ENCODE measurements around the gene ZRSR2. TPM values are rescaled to one million over a fixed set of nuclear protein-coding genes. Genes with fewer than 3 reads are reported as not detected.
A peak's percentile ranks its signal among the peaks of the same experiment; 100 is the strongest.
"Not testable (repeated sequence)": the region's sequence is repeated elsewhere in the genome, so short reads cannot be mapped to it uniquely, and the experiment has no call there.

Gene ZRSR2
- total RNA-seq, 1 donor from 2014 or later = 19.3 TPM

DNA sequence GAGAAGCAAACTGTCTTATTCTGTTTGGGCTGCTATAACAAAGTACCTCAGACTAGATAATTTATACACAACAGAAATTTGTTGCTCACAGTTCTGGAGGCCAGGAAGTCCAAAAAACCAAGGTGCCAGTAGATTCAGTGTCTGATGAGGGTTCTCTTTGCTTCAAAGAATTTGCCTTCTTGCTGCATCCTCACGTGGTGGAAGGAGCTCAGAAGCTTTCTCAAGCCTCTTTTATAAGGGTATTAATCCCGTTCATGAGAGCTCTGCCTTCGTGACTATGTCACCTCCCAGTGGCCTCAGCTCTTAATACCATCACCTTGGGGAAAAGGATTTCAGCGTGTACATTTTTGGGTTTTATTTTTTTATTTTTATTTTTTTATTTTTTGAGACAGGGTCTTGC, 32.1 kb upstream of the ZRSR2 start:
- Mint-ChIP-seq H3K9me3 (ENCODE audit: low read depth) (no peaks in the 10 kb centered on the region), H3K27me3 (peaks cover 19% of the 10 kb centered on the region), H3K36me3 (ENCODE audit: insufficient read depth) (peaks cover 3% of the 10 kb centered on the region), H3K4me3 (ENCODE audit: low read depth) (no peak overlapping the region), H3K4me1 (ENCODE audit: low read depth) (peaks cover 4% of the 10 kb centered on the region), H3K27ac (no peak overlapping the region)
- no peak for DNase-seq (ENCODE audit: low spot score, unreplicated experiment)
- TF ChIP-seq, protein P1, sequence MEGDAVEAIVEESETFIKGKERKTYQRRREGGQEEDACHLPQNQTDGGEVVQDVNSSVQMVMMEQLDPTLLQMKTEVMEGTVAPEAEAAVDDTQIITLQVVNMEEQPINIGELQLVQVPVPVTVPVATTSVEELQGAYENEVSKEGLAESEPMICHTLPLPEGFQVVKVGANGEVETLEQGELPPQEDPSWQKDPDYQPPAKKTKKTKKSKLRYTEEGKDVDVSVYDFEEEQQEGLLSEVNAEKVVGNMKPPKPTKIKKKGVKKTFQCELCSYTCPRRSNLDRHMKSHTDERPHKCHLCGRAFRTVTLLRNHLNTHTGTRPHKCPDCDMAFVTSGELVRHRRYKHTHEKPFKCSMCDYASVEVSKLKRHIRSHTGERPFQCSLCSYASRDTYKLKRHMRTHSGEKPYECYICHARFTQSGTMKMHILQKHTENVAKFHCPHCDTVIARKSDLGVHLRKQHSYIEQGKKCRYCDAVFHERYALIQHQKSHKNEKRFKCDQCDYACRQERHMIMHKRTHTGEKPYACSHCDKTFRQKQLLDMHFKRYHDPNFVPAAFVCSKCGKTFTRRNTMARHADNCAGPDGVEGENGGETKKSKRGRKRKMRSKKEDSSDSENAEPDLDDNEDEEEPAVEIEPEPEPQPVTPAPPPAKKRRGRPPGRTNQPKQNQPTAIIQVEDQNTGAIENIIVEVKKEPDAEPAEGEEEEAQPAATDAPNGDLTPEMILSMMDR (IDR thresholded peaks at IDR 0.05; ENCODE audit: unreplicated experiment) = no peak

DNA sequence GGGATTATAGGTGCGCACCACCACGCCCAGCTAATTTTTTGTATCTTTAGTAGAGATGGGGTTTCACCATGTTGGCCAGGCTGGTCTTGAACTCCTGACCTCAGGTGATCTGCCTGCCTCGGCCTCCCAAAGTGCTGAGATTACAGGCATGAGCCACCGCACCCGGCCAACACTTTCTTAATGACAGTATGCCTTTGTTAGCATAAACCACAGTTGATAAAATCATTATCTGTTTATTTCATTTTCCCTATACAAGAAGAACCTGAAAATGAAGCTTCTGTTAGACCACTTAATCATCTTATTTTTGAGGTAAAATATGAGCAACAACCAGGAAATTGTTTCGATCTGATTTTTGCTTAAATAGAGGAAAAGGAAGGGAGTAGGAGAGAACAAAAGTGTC, 30.4 kb upstream of the ZRSR2 start:
- peaks cover 19% of the 10 kb centered on the region for H3K27me3 Mint-ChIP-seq
- not testable (repeated sequence) for H3K27ac Mint-ChIP-seq; DNase-seq (ENCODE audit: low spot score, unreplicated experiment); H3K36me3 Mint-ChIP-seq (ENCODE audit: insufficient read depth); H3K4me3 Mint-ChIP-seq (ENCODE audit: low read depth); H3K4me1 Mint-ChIP-seq (ENCODE audit: low read depth); H3K9me3 Mint-ChIP-seq (ENCODE audit: low read depth)

DNA sequence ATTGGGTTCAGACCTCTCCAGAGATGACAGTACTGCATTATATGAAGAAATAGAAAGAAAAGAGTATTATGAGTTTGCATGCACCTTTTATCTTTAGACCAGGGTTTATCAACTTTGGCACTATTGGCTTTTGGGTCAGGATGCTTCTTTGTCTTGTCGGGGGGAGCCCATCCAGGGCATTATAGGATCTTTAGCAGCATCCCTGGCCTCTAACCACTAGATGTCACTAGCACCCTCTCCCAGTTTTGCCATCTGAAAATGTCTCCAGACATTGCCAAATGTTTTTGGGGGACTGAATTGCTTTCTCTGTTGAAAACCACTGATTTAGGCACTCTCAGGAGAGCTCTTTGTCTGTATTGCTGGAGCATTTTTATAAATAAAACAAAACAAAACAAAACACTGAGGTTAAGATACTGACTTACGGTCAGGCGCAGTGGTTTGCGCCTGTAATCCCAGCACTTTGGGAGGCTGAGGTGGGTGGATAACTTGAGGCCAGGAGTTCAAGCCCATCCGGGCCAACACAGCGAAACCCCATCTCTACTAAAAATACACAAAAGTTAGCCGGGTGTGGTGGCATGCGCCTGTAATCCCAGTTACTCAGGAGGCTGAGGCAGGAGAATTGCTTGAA, 28.6 kb upstream of the ZRSR2 start:
- Mint-ChIP-seq H3K4me3 (ENCODE audit: low read depth) (no peak overlapping the region), H3K27ac (no peak overlapping the region), H3K4me1 (ENCODE audit: low read depth) (no peaks in the 10 kb centered on the region), H3K36me3 (ENCODE audit: insufficient read depth) (peaks cover 3% of the 10 kb centered on the region), H3K27me3 (peaks cover 12% of the 10 kb centered on the region), H3K9me3 (ENCODE audit: low read depth) (no peaks in the 10 kb centered on the region)
- no peak for DNase-seq (ENCODE audit: low spot score, unreplicated experiment)
- TF ChIP-seq, protein P1 (IDR thresholded peaks at IDR 0.05; ENCODE audit: unreplicated experiment) = peak; percentile 76

DNA sequence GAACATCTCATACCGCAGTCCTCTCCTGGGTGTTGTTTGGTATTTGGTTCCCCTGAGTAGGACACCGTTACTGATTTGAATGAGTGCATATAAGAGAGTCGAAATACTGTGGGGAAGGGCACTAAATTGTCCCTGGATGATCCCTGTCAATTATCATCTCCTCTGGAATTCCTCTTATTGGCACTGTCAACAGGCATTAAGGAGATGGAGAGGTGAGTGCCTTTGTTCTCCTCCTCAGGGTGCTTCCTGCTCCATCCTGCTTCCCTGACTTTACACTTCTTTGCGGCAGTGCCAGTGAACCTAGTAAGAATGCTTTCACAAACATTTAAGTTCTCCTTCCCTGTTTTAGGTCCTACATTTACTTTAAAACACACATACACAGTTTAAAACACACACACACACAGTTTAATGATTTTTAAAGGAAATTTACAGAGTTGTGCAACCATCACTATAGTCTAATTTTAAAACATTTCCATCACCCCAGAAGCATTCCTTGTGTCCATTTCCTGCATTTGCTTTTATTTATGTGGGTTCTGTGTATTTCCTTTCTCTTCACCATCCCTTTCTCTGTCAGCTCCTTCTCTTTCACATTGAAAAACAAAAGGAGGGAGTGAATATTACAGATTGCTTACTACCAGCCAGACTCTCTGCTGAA, 20.9 kb upstream of the ZRSR2 start:
- Mint-ChIP-seq H3K27me3 (no peaks in the 10 kb centered on the region), H3K4me3 (ENCODE audit: low read depth) (no peak overlapping the region), H3K36me3 (ENCODE audit: insufficient read depth) (peaks cover 3% of the 10 kb centered on the region), H3K4me1 (ENCODE audit: low read depth) (no peaks in the 10 kb centered on the region), H3K9me3 (ENCODE audit: low read depth) (peaks cover 6% of the 10 kb centered on the region), H3K27ac (no peak overlapping the region)
- no peak for DNase-seq (ENCODE audit: low spot score, unreplicated experiment)
- TF ChIP-seq, protein P1 (IDR thresholded peaks at IDR 0.05; ENCODE audit: unreplicated experiment) = no peak

DNA sequence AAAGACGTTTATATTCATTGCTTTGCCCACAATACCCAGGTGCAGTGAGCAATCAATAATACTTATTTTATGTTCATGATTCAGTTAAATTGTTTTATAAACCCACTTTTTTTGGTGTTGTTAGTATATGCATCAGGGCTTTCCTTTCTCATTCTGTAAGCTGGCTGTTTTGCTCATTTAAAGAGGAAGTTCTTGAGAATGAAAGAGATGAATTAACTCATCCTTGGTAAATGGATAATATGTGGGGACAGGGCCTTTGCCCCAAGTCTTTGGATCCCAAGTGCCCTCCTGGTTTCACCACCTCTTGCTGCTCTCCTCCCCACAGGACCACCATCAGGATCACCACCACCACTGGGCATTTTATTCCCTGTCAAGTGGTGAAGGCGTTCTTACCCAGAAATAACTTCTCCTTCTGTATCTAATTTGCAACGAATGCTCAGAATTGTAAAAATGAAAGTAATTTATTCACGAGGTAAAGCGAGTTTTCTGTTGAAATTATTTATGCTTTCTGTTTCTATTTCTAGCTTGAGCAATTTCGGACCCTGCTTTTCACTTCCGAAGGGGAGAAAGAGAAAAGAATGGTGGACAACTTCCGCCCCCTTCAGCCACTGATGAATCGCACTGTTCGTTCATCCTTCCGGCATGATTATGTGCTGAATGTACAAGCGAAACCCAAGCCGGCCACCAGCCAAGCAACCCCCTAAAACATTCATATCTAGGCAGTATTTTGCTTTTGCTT, 8.2 kb upstream of the ZRSR2 start:
- Mint-ChIP-seq H3K27ac (no peak overlapping the region), H3K9me3 (ENCODE audit: low read depth) (no peaks in the 10 kb centered on the region)
- DNase-seq (ENCODE audit: low spot score, unreplicated experiment) = no peak

More for the DNA sequence above, 8.2 kb upstream of the ZRSR2 start:
- no peak overlapping the region for H3K4me3 Mint-ChIP-seq (ENCODE audit: low read depth)
- TF ChIP-seq, protein P1 (IDR thresholded peaks at IDR 0.05; ENCODE audit: unreplicated experiment) = no peak
- H3K36me3 Mint-ChIP-seq (ENCODE audit: insufficient read depth) = peaks cover 4% of the 10 kb centered on the region
- no peaks in the 10 kb centered on the region for H3K27me3 Mint-ChIP-seq
- H3K4me1 Mint-ChIP-seq (ENCODE audit: low read depth) = no peaks in the 10 kb centered on the region
